Neural cell (in vitro differentiated cells): Measurements from ENCODE around the gene SLC39A2. TPM values are rescaled to one million over a fixed set of nuclear protein-coding genes. Genes with fewer than 3 reads are reported as not detected.

ENCODE experiments used
- H2AFZ ChIP-seq: fragments of 200-600, 300-800 bp; sonication (generic), shearing (Covaris generic); 2 replicates; pipeline ENCODE4 v1.6.0; 2014; ENCODE audit warnings: low read depth, mild to moderate bottlenecking, antibody characterized with exemption, low read length, moderate library complexity
- H3F3A ChIP-seq: fragments of 200-600 bp; shearing (Covaris generic); 2 replicates; pipeline ENCODE4 v1.6.1; 2016; ENCODE audit warnings: mild to moderate bottlenecking, moderate library complexity, mixed read lengths, antibody characterized with exemption, low read length; ENCODE audit not compliant: insufficient read depth, poor library complexity, severe bottlenecking
- H3K27ac ChIP-seq: fragments of 200-600, 300-800 bp; sonication (generic), shearing (Covaris generic); 2 replicates; pipeline ENCODE4 v1.5.1; 2014; ENCODE audit warnings: mild to moderate bottlenecking, low read length, moderate library complexity
- H3K27me3 ChIP-seq: fragments of 300-800, 200-600 bp; sonication (generic), shearing (Covaris generic); 2 replicates; pipeline ENCODE4 v1.6.0; 2014; ENCODE audit warnings: mild to moderate bottlenecking, low read depth, low read length, moderate library complexity; ENCODE audit not compliant: insufficient read depth
- H3K36me3 ChIP-seq: fragments of 300-800, 200-600 bp; sonication (generic), shearing (Covaris generic); 2 replicates; pipeline ENCODE4 v1.5.1; 2014; ENCODE audit warnings: mild to moderate bottlenecking, antibody characterized with exemption, low read length, moderate library complexity; ENCODE audit not compliant: insufficient read depth
- H3K4me2 ChIP-seq: fragments of 300-800, 200-600 bp; sonication (generic), shearing (Covaris generic); 2 replicates; pipeline ENCODE4 v1.6.0; 2014; ENCODE audit warnings: mild to moderate bottlenecking, low read length
- H3K4me3 ChIP-seq: fragments of 300-800, 200-600 bp; sonication (generic), shearing (Covaris generic); 2 replicates; pipeline ENCODE4 v1.5.1; 2014; ENCODE audit warnings: mild to moderate bottlenecking, low read length, moderate library complexity
- H3K79me2 ChIP-seq: fragments of 200-600 bp; shearing (Covaris generic); replicated peaks from 2 replicates; pipeline ENCODE4 v1.6.0; 2014; ENCODE audit warnings: mild to moderate bottlenecking, low read length, moderate library complexity; ENCODE audit not compliant: insufficient read depth
- H3K9ac ChIP-seq: fragments of 300-800, 200-600 bp; sonication (generic), shearing (Covaris generic); 2 replicates; pipeline ENCODE4 v1.6.1; 2016; ENCODE audit warnings: mild to moderate bottlenecking, low read length, mixed read lengths
- H3K9me2 ChIP-seq: fragments of 200-600 bp; shearing (Covaris generic); 2 replicates; pipeline ENCODE4 v1.6.1; 2016; ENCODE audit warnings: mild to moderate bottlenecking, low read length, mixed read lengths; ENCODE audit not compliant: insufficient read depth
- H3K9me3 ChIP-seq: fragments of 200-600, 300-800 bp; sonication (generic), shearing (Covaris generic); 2 replicates; pipeline ENCODE4 v1.6.1; 2016; ENCODE audit warnings: mild to moderate bottlenecking, mixed run types, low read length, moderate library complexity, mixed read lengths
- H4K20me1 ChIP-seq: fragments of 200-600 bp; shearing (Covaris generic); 2 replicates; pipeline ENCODE4 v1.6.1; 2016; ENCODE audit warnings: mild to moderate bottlenecking, mixed run types; ENCODE audit not compliant: insufficient read depth
- CTCF ChIP-seq: fragments of 450-650 bp; IDR thresholded peaks from 2 replicates; pipeline ENCODE4 v1.5.1; 2014; ENCODE audit warnings: antibody characterized with exemption, mild to moderate bottlenecking, moderate library complexity; ENCODE audit not compliant: poor library complexity, severe bottlenecking
- EP300 ChIP-seq: fragments of 450-650 bp; conservative IDR thresholded peaks from 2 replicates; pipeline ENCODE4 v1.6.1; 2014; ENCODE audit warnings: antibody characterized with exemption, mild to moderate bottlenecking, moderate library complexity; ENCODE audit not compliant: poor library complexity, severe bottlenecking
- POLR2AphosphoS5 ChIP-seq: IDR thresholded peaks from 2 replicates; pipeline ENCODE4 v1.6.1; 2012
- RAD21 ChIP-seq: fragments of 450-650 bp; conservative IDR thresholded peaks from 2 replicates; pipeline ENCODE4 v1.6.1; 2014; ENCODE audit warnings: antibody characterized with exemption, mild to moderate bottlenecking, moderate library complexity
- REST ChIP-seq: IDR thresholded peaks from 2 replicates; pipeline ENCODE4 v1.6.1; 2012; ENCODE audit warnings: borderline replicate concordance
- SMC3 ChIP-seq: fragments of 450-650 bp; conservative IDR thresholded peaks from 2 replicates; pipeline ENCODE4 v1.6.1; 2014; ENCODE audit warnings: antibody characterized with exemption, mild to moderate bottlenecking, moderate library complexity; ENCODE audit not compliant: poor library complexity
- TAF1 ChIP-seq: IDR thresholded peaks from 2 replicates; pipeline ENCODE4 v1.6.1; 2012; ENCODE audit warnings: low read depth
- polyA plus RNA-seq: library from polyadenylated mRNA; depleted of rRNA; stranded (reverse); fragments of >200 nt; gene quantifications from 2 replicates; pipeline ENCODE4 v1.2.3, GENCODE V29; 2014

SLC39A2 gene
- polyA plus RNA-seq, 1 donor from 2014 or later, result not detected

GRCh38 chr14:21014761-21015190, 15.7 kb downstream of the SLC39A2 start:
- peak overlapping the region; percentile 62 for H3K27ac ChIP-seq
- H2AFZ ChIP-seq, result no peak overlapping the region
- TF ChIP-seq CTCF, result peak; percentile 94
- peak; percentile 93 for TF ChIP-seq SMC3
- no peak for TF ChIP-seq TAF1
- no peak for TF ChIP-seq REST
- TF ChIP-seq POLR2AphosphoS5, result no peak
- peak; percentile 92 for TF ChIP-seq RAD21
- no peak overlapping the region for H3K9ac ChIP-seq
- no peaks in the 10 kb centered on the region for H3K9me3 ChIP-seq
- H3K4me3 ChIP-seq, result peak overlapping the region; percentile 43
- no peaks in the 10 kb centered on the region for H3F3A ChIP-seq
- H3K79me2 ChIP-seq, result no peaks in the 10 kb centered on the region
- no peaks in the 10 kb centered on the region for H3K36me3 ChIP-seq
- H4K20me1 ChIP-seq, result no peaks in the 10 kb centered on the region
- no peak overlapping the region for H3K4me2 ChIP-seq
- H3K27me3 ChIP-seq, result no peaks in the 10 kb centered on the region
- no peaks in the 10 kb centered on the region for H3K9me2 ChIP-seq

- H3K27ac ChIP-seq, result peak overlapping the region; percentile 62
- H3K27me3 ChIP-seq, result no peaks in the 10 kb centered on the region
- TF ChIP-seq EP300 (peak; percentile 52), REST (peak; percentile 28), SMC3 (no peak)
- H3K4me2 ChIP-seq, result peak overlapping the region; percentile 40
- H2AFZ ChIP-seq, result no peak overlapping the region
- H3K36me3 ChIP-seq, result no peaks in the 10 kb centered on the region
- no peaks in the 10 kb centered on the region for H3F3A ChIP-seq
- H4K20me1 ChIP-seq, result no peaks in the 10 kb centered on the region
- no peaks in the 10 kb centered on the region for H3K79me2 ChIP-seq
- peak overlapping the region; percentile 10 for H3K9ac ChIP-seq
- no peaks in the 10 kb centered on the region for H3K9me3 ChIP-seq
- H3K4me3 ChIP-seq, result peak overlapping the region; percentile 43
- H3K9me2 ChIP-seq, result no peaks in the 10 kb centered on the region
Observed at GRCh38 chr14:21015312-21015711, 16.2 kb downstream of the SLC39A2 start.
